Measurements from ENCODE around the gene IL33. TPM values are rescaled to one million over a fixed set of nuclear protein-coding genes. Genes with fewer than 3 reads are reported as not detected.
A peak's percentile ranks its signal among the peaks of the same experiment; 100 is the strongest.

Gene IL33
- total and polyA plus RNA-seq, 2 donors (not counting 1 experiment from before 2014, with no cell fraction given), result 1.3 to 2.0 TPM

- TF ChIP-seq EZH2 (IDR thresholded peaks at IDR 0.05; ENCODE audit: low read length, missing control alignments) (no peak), CTCF (conservative IDR thresholded peaks at IDR 0.05 in 1 of 2, IDR thresholded peaks at IDR 0.05 in 1 of 2; ENCODE audit: low read depth in 1 of 2, low read length in 2 of 2) (no peak)
- Histone ChIP-seq H3K4me3 (replicated peaks in 1 of 4; ENCODE audit: control extremely low read depth in 1 of 4, insufficient read depth in 1 of 4, low read depth in 3 of 4, low read length in 4 of 4) (no peak overlapping the region), H3K27ac (ENCODE audit: insufficient read depth, low read length) (no peak overlapping the region), H3K4me2 (ENCODE audit: extremely low read depth, insufficient read depth, low read length) (no peak overlapping the region), H3K4me1 (ENCODE audit: control insufficient read depth, extremely low read depth, insufficient read depth, low read length) (no peaks in the 10 kb centered on the region), H3K9me3 (ENCODE audit: control insufficient read depth, insufficient read depth, low read depth, low read length) (no peaks in the 10 kb centered on the region), H4K20me1 (ENCODE audit: control insufficient read depth, extremely low read depth, insufficient read depth, low read length) (no peaks in the 10 kb centered on the region), H2AFZ (ENCODE audit: low read length) (no peak overlapping the region), H3K79me2 (ENCODE audit: control insufficient read depth, insufficient read depth, low read length) (no peaks in the 10 kb centered on the region), H3K36me3 (ENCODE audit: control insufficient read depth, insufficient read depth, low read length) (no peaks in the 10 kb centered on the region), H3K27me3 (ENCODE audit: control insufficient read depth, insufficient read depth, low read length) (no peaks in the 10 kb centered on the region), H3K9ac (ENCODE audit: insufficient read depth, low read length) (no peak overlapping the region)
- peak in 1 of 2 donors; percentile 0 for DNase-seq (ENCODE audit: low read depth in 2 of 2)
These were observed 56.1 kb downstream of the IL33 start for GRCh38 chr9:6271508-6272228.

GRCh38 chr9:6272229-6272598 is 56.6 kb downstream of the IL33 start:
- Histone ChIP-seq H3K36me3 (ENCODE audit: control insufficient read depth, insufficient read depth, low read length) (no peaks in the 10 kb centered on the region), H2AFZ (ENCODE audit: low read length) (no peak overlapping the region), H3K4me3 (replicated peaks in 1 of 4; ENCODE audit: control extremely low read depth in 1 of 4, insufficient read depth in 1 of 4, low read depth in 3 of 4, low read length in 4 of 4) (no peak overlapping the region), H3K79me2 (ENCODE audit: control insufficient read depth, insufficient read depth, low read length) (no peaks in the 10 kb centered on the region), H4K20me1 (ENCODE audit: control insufficient read depth, extremely low read depth, insufficient read depth, low read length) (no peaks in the 10 kb centered on the region), H3K4me2 (ENCODE audit: extremely low read depth, insufficient read depth, low read length) (no peak overlapping the region), H3K4me1 (ENCODE audit: control insufficient read depth, extremely low read depth, insufficient read depth, low read length) (no peaks in the 10 kb centered on the region), H3K9me3 (ENCODE audit: control insufficient read depth, insufficient read depth, low read depth, low read length) (no peaks in the 10 kb centered on the region), H3K27ac (ENCODE audit: insufficient read depth, low read length) (no peak overlapping the region), H3K9ac (ENCODE audit: insufficient read depth, low read length) (no peak overlapping the region), H3K27me3 (ENCODE audit: control insufficient read depth, insufficient read depth, low read length) (no peaks in the 10 kb centered on the region)
- DNase-seq (ENCODE audit: low read depth in 2 of 2), result peak; percentile 88 to 96
- TF ChIP-seq CTCF (conservative IDR thresholded peaks at IDR 0.05 in 1 of 2, IDR thresholded peaks at IDR 0.05 in 1 of 2; ENCODE audit: low read depth in 1 of 2, low read length in 2 of 2) (no peak), EZH2 (IDR thresholded peaks at IDR 0.05; ENCODE audit: low read length, missing control alignments) (no peak)

- Histone ChIP-seq H4K20me1 (ENCODE audit: control insufficient read depth, extremely low read depth, insufficient read depth, low read length) (no peaks in the 10 kb centered on the region), H3K4me1 (ENCODE audit: control insufficient read depth, extremely low read depth, insufficient read depth, low read length) (no peaks in the 10 kb centered on the region), H3K4me2 (ENCODE audit: extremely low read depth, insufficient read depth, low read length) (no peak overlapping the region), H3K9ac (ENCODE audit: insufficient read depth, low read length) (no peak overlapping the region), H2AFZ (ENCODE audit: low read length) (no peak overlapping the region), H3K79me2 (ENCODE audit: control insufficient read depth, insufficient read depth, low read length) (no peaks in the 10 kb centered on the region), H3K27me3 (ENCODE audit: control insufficient read depth, insufficient read depth, low read length) (no peaks in the 10 kb centered on the region), H3K9me3 (ENCODE audit: control insufficient read depth, insufficient read depth, low read depth, low read length) (no peaks in the 10 kb centered on the region), H3K36me3 (ENCODE audit: control insufficient read depth, insufficient read depth, low read length) (no peaks in the 10 kb centered on the region), H3K4me3 (replicated peaks in 1 of 4; ENCODE audit: control extremely low read depth in 1 of 4, insufficient read depth in 1 of 4, low read depth in 3 of 4, low read length in 4 of 4) (no peak overlapping the region), H3K27ac (ENCODE audit: insufficient read depth, low read length) (no peak overlapping the region)
- TF ChIP-seq EZH2 (IDR thresholded peaks at IDR 0.05; ENCODE audit: low read length, missing control alignments) (no peak), CTCF (conservative IDR thresholded peaks at IDR 0.05 in 1 of 2, IDR thresholded peaks at IDR 0.05 in 1 of 2; ENCODE audit: low read depth in 1 of 2, low read length in 2 of 2) (no peak)
- no peak for DNase-seq (ENCODE audit: low read depth in 2 of 2)
These were observed 61.8 kb downstream of the IL33 start for GRCh38 chr9:6277417-6277816.

Data from fibroblast of lung (primary cell).